ENCODE data around the gene OTOF.
"Not testable (repeated sequence)": the region's sequence is repeated elsewhere in the genome, so short reads cannot be mapped to it uniquely, and the experiment has no call there.

OTOF gene

GRCh38 chr2:26470601-26471260 is 7.2 kb downstream of the OTOF start:
- CTCF ChIA-PET, result interaction anchor here (1.4 kb wide), 1 partner anchor 10 kb away, joined by 3 read pairs; no protein-coding TSS in a partner anchor
- no peak for TF ChIP-seq CTCF (IDR thresholded peaks at IDR 0.05; ENCODE audit: control extremely low read depth, extremely low read depth, low read depth, missing control alignments)
- no peak for DNase-seq (ENCODE audit: extremely low spot score)
- POLR2A ChIA-PET, result no interaction called here

- CTCF ChIA-PET, result interaction anchor here (1.0 to 1.4 kb wide), 4 partner anchors 8 to 23 kb away, joined by 3 to 4 read pairs (median 3); partner anchors contain the start of gene OTOF
These were observed 8.0 kb downstream of the OTOF start for GRCh38 chr2:26469955-26470354.

GRCh38 chr2:26469092-26469710 is 8.7 kb downstream of the OTOF start:
- POLR2A ChIA-PET, result no interaction called here
- peak; percentile 57 for TF ChIP-seq CTCF (IDR thresholded peaks at IDR 0.05; ENCODE audit: control extremely low read depth, extremely low read depth, low read depth, missing control alignments)
- CTCF ChIA-PET, result interaction anchor here (0.8 to 1.4 kb wide), 5 partner anchors 9 to 23 kb away, joined by 3 to 4 read pairs (median 3); partner anchors contain the start of gene OTOF
- DNase-seq (ENCODE audit: extremely low spot score), result peak; percentile 75

More at GRCh38 chr2:26469955-26470354, 8.0 kb downstream of the OTOF start:
- POLR2A ChIA-PET, result no interaction called here
- no peak for DNase-seq (ENCODE audit: extremely low spot score)
- no peak for TF ChIP-seq CTCF (IDR thresholded peaks at IDR 0.05; ENCODE audit: control extremely low read depth, extremely low read depth, low read depth, missing control alignments)

DNA sequence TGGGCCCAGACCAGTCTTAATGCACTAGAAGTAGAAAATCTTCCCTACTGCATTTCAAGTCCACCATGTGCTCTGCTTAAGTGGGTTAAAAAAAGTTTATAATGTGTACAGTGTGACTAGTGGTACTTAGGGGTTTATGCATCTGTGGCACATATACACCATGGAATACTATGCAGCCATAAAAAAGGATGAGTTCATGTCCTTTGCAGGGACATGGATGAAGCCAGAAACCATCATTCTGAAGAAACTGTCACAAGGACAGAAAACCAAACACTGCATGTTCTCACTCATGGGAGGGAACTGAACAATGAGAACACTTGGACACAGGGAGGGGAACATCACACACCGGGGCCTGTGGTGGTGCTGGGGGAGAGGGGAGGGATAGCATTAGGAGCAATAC is 9.4 kb downstream of the OTOF start:
- CTCF ChIA-PET, result interaction anchor here (1.4 kb wide), 1 partner anchor 48 kb away, joined by 4 read pairs; no protein-coding TSS in a partner anchor
- POLR2A ChIA-PET; DNase-seq (ENCODE audit: extremely low spot score): not testable (repeated sequence)

- CTCF ChIA-PET, result interaction anchor here (1.1 to 1.6 kb wide), 4 partner anchors 10 to 52 kb away, joined by 3 to 6 read pairs (median 4); partner anchors contain the start of gene OTOF
- DNase-seq (ENCODE audit: extremely low spot score), result no peak
- POLR2A ChIA-PET, result no interaction called here
- no peak for TF ChIP-seq CTCF (IDR thresholded peaks at IDR 0.05; ENCODE audit: control extremely low read depth, extremely low read depth, low read depth, missing control alignments)
These were observed 11.1 kb downstream of the OTOF start for GRCh38 chr2:26466662-26467310.

DNA sequence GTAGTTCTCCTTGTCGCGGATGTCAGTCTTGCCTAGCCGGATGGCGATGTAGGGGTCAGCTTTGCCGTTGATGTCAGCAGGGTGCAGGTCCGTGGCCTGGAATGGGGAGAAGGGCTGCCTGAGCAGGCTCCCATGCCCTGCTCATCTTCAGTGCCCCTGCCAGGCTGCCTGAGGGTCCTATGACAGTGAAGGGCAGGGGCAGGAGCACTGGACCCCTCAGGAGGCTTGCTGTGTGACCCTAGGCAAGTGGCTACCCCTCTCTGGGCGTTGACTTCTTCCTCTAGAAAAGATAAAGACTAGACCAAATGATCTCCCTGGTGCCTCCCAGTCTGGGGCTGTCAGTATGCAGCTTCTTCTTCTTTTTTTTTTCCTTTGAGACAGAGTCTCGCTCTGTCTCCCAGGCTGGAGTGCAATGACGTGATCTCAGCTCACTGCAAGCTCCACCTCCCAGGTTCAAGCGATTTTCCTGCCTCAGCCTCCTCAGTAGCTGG is 11.9 kb downstream of the OTOF start:
- ChIA-PET CTCF (interaction anchor here (1.6 kb wide), 1 partner anchor 51 kb away, joined by 3 read pairs; no protein-coding TSS in a partner anchor), POLR2A (no interaction called here)
- TF ChIP-seq CTCF (IDR thresholded peaks at IDR 0.05; ENCODE audit: control extremely low read depth, extremely low read depth, low read depth, missing control alignments), result no peak
- no peak for DNase-seq (ENCODE audit: extremely low spot score)
